HUES48 (cell line): ENCODE measurements around the gene TCN2.
A peak's percentile ranks its signal among the peaks of the same experiment; 100 is the strongest.

Source experiments
- H3K27ac ChIP-seq: one replicate; pipeline ENCODE4 v1.7.0; 2013; ENCODE audit warnings: low read depth, low read length, inconsistent platforms
- H3K27me3 ChIP-seq: 2 replicates; pipeline ENCODE4 v1.6.1; 2013; ENCODE audit warnings: mild to moderate bottlenecking, low read length; ENCODE audit not compliant: control insufficient read depth, insufficient read depth
- H3K36me3 ChIP-seq: 2 replicates; pipeline ENCODE4 v1.6.1; 2013; ENCODE audit warnings: low read length; ENCODE audit not compliant: control insufficient read depth, insufficient read depth
- H3K4me1 ChIP-seq: 2 replicates; pipeline ENCODE4 v1.6.1; 2013; ENCODE audit warnings: mild to moderate bottlenecking, low read length; ENCODE audit not compliant: control insufficient read depth, insufficient read depth
- H3K4me3 ChIP-seq: 2 replicates; pipeline ENCODE4 v1.5.1; 2013; ENCODE audit warnings: mild to moderate bottlenecking, low read depth, low read length
- H3K9ac ChIP-seq: 2 replicates; pipeline ENCODE4 v1.6.1; 2013; ENCODE audit warnings: mild to moderate bottlenecking, low read depth, low read length, moderate library complexity
- H3K9me3 ChIP-seq: 2 replicates; pipeline ENCODE4 v1.6.1; 2013; ENCODE audit warnings: low read length; ENCODE audit not compliant: control insufficient read depth, insufficient read depth

TCN2 gene

DNA sequence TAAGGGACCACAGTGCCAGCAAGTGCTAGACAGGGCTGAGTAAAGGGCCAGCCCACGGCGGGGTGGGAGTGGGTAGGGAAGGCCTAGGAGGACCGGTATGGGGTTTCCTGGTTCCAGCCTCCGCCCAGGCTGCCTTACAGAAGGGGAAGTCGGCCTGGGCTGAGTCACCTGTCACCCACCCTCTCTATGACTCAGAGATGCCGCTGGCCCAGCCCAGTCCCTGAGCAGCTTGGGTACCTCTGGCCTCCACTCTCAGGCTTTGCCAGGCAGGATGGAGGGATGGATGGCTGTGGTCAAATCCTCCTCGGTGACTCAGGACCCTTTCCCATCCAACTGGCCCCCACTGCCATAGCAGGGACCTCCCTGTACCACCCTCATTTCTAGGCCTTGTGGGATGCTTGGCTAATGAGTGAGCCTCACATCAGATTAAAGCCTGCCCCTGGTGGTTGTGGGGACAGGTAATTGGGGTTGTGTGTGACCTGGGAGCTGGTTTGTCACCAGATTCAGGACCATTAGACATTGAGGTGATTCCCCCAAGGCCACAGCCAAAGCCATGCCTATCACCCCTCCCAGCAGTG is 42.5 kb downstream of the TCN2 start:
- Histone ChIP-seq H3K27ac (no peak overlapping the region), H3K9ac (no peak overlapping the region), H3K4me1 (no peaks in the 10 kb centered on the region; the same call in 1 of the 2 replicates), H3K36me3 (no peaks in the 10 kb centered on the region), H3K4me3 (no peak overlapping the region), H3K27me3 (no peaks in the 10 kb centered on the region), H3K9me3 (no peaks in the 10 kb centered on the region)

DNA sequence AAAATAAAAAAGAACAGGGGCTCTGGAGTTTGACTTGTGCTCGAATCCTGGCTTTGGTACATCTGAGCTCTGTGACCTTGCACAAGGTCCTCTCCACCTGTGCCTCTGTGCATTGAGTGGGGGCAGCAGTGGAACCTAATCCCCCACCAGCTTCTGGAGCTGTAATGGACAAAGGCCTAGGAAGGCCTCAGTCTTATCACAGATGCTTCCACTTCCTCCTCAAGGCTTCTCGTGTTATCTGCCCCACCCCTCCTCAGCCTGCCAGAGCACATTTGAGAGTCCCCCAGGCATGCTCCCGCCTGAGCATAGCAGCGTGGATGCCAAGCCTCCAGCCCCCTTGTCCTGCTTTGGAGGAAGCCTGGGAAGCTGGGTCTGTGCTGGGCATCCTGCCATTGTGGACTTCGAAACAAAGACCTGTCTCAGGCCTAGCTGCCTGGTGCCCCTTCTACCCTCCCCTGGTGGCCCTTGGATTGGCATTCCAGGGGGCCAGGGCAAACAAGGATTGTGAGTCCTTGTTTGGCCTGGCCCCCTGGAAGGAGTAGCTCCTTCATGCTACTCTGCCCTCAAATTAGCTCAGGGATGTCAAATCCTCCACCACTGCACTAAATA is 43.6 kb downstream of the TCN2 start:
- Histone ChIP-seq H3K27me3 (no peaks in the 10 kb centered on the region), H3K4me1 (no peaks in the 10 kb centered on the region; the same call in 1 of the 2 replicates), H3K36me3 (no peaks in the 10 kb centered on the region), H3K9me3 (no peaks in the 10 kb centered on the region), H3K4me3 (no peak overlapping the region), H3K9ac (no peak overlapping the region), H3K27ac (no peak overlapping the region)

DNA sequence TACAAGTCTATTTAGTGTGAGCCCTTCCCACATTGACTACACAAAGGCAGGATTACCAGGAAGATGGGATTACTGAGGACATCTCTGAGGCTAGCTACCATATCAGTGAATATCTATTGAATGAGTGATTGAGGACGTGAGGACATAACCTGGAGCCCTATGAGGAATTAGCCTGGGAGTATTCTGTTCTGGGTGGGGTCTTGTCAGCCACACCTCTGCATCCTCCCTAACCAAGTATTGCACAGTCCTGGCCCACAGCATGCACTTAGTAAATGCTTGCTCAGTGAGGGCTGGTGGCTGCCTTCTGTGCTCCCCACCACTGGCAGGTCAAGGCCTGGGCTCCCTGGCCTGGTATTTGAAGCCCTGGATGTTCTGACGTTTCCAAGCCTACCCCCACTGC is 45.9 kb downstream of the TCN2 start:
- Histone ChIP-seq H3K36me3 (no peaks in the 10 kb centered on the region), H3K27me3 (no peaks in the 10 kb centered on the region), H3K4me1 (peaks cover 9% of the 10 kb centered on the region), H3K9me3 (no peaks in the 10 kb centered on the region), H3K9ac (no peak overlapping the region), H3K4me3 (no peak overlapping the region), H3K27ac (no peak overlapping the region)

DNA sequence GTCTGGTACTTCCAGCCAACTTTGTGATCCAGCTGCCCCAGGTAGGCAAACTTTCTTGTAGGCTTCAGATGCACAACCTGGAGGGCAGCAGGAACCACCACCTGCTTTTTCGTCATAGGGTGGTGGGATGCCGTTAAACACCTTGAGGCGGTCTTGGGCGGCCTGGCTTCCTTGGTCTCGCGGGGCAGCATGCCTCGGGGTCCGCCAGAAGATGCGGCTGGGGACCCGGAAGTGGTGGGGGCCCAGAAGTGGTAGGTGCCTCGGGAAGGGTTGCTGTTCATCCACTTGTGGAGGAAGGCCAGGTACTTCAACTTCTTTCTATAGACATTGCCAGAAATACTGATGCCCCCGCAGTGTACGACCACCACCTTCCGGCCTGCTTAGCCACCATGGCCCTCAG is 47.4 kb downstream of the TCN2 start:
- H3K9ac ChIP-seq = no peak overlapping the region
- no peak overlapping the region for H3K4me3 ChIP-seq
- no peaks in the 10 kb centered on the region for H3K9me3 ChIP-seq
- H3K27ac ChIP-seq = no peak overlapping the region
- peaks cover 9% of the 10 kb centered on the region for H3K4me1 ChIP-seq
- H3K36me3 ChIP-seq = no peaks in the 10 kb centered on the region
- no peaks in the 10 kb centered on the region for H3K27me3 ChIP-seq

DNA sequence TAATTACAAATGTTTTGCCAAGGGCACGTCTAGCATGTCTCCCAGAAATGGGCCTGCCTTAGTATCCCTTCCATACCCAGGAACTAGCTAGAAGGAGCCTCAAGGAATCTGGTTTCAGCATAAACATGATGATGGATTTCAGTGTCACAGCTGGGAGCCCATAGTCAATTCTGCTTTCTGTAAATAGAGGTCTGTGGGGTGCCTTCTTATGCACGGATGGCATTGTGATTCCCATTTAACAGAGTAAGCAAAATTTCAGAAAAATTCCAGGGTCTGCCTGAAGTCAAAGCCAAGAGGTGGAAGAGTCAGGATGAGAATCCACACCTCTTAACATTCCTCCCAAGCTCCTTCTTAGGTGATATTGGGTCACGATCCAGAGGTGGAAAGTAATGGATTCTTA is 48.6 kb downstream of the TCN2 start:
- Histone ChIP-seq H3K36me3 (no peaks in the 10 kb centered on the region), H3K4me3 (no peak overlapping the region)

DNA sequence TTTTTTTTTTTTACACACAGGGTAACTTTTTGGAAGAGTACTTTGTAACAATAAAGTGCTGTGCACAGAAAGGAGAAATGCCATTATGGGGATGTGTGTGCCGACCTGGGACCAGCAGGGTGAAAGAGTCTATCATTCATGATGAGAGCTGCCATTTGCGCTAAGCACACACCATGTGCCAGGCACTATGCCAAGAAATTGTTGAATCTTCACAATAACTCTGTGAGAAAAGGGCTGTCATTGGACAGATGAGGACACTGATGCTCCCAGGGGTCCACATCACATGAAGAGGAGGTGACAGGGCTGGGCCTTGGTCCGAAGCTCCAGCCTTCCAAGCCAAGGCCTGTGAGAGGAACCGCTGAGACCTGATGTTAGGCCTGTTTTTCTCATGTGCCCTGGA is 55.1 kb downstream of the TCN2 start:
- H3K9me3 ChIP-seq = no peaks in the 10 kb centered on the region
- no peak overlapping the region for H3K4me3 ChIP-seq
- H3K36me3 ChIP-seq = 0 out of 2 replicates have a peak, but pooled peaks cover 7% of the 10 kb centered on the region
- H3K9ac ChIP-seq = no peak overlapping the region
- no peaks in the 10 kb centered on the region; the same call in 1 of the 2 replicates for H3K27me3 ChIP-seq
- H3K27ac ChIP-seq = no peak overlapping the region
- peaks cover 6% of the 10 kb centered on the region for H3K4me1 ChIP-seq

More for the DNA sequence above, 48.6 kb downstream of the TCN2 start:
- Histone ChIP-seq H3K27ac (peak overlapping the region; percentile 74), H3K9ac (0 out of 2 replicates have a peak overlapping the region, but pooled peaks have one; percentile 10), H3K4me1 (peaks cover 9% of the 10 kb centered on the region), H3K9me3 (no peaks in the 10 kb centered on the region), H3K27me3 (no peaks in the 10 kb centered on the region)

DNA sequence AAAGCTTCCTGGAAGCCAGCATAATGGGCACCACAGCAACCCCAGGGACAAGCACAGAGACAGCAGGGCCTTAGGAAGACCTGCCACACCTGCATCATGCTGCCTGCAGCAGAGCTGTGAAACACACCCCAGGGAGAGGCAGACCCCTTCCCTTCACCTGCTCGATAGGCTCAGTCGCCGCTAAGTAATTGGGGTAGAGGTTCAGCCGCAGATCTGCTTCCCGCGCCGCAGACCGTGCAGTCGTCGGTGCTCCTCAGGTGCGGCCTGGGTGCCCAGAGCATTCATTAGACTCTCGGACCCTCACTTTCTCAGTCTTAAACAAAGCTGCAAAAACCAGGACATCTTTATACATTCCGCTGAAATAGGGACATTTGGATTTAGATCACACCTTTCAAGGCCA is 57.8 kb downstream of the TCN2 start:
- H3K4me1 ChIP-seq = peaks cover 6% of the 10 kb centered on the region
- H3K36me3 ChIP-seq = 0 out of 2 replicates have a peak, but pooled peaks cover 7% of the 10 kb centered on the region
- H3K9ac ChIP-seq = no peak overlapping the region; the same call in 1 of the 2 replicates
- H3K27ac ChIP-seq = no peak overlapping the region
- H3K27me3 ChIP-seq = peaks cover 13% of the 10 kb centered on the region
- H3K4me3 ChIP-seq = no peak overlapping the region
- H3K9me3 ChIP-seq = no peaks in the 10 kb centered on the region

DNA sequence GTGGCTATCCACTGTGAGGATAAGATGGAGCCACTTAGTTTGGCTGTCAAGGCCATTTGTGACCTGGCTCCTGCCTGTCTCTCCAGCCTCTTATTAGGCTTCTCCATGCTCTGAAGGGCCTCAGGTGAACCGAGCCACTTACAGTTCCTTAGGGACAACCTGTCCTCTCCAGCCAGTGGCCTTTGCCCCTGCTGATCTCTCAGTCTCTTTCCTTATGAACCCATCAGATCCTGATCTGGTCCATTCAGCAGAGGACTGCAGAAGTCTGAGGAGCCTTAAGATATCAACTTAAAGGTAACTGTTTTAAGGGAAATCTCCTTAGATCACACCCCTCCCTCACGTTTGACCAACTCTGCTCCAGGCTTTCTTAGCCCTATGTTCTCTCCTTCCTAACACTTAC is 58.3 kb downstream of the TCN2 start:
- Histone ChIP-seq H3K9ac (no peak overlapping the region), H3K36me3 (0 out of 2 replicates have a peak, but pooled peaks cover 7% of the 10 kb centered on the region), H3K9me3 (no peaks in the 10 kb centered on the region), H3K4me1 (peaks cover 6% of the 10 kb centered on the region), H3K27me3 (peaks cover 13% of the 10 kb centered on the region), H3K27ac (no peak overlapping the region), H3K4me3 (no peak overlapping the region)

DNA sequence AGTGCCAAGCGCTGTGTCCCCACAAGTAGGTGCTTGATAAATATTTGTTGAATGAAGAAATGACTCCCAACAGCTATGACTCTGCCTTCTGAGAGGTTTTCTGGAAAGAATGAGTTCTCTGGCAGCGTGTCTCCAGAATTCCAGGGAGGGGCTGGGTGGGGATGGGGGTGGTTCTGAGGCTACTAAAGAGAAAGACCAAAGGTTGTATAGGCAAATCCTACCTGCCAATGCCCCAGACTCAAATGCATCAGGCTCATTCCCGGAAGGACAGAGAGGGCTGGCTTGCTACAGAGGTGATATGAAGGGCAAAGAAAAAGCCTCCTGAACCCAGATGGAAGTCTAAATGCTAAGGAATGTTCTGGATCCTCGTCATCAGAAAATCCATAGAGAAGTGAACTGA is 58.8 kb downstream of the TCN2 start:
- H3K9me3 ChIP-seq = no peaks in the 10 kb centered on the region
- H3K9ac ChIP-seq = no peak overlapping the region
- no peak overlapping the region for H3K4me3 ChIP-seq
- peaks cover 13% of the 10 kb centered on the region for H3K27me3 ChIP-seq
- H3K36me3 ChIP-seq = 0 out of 2 replicates have a peak, but pooled peaks cover 7% of the 10 kb centered on the region
- peaks cover 6% of the 10 kb centered on the region for H3K4me1 ChIP-seq
- no peak overlapping the region for H3K27ac ChIP-seq

DNA sequence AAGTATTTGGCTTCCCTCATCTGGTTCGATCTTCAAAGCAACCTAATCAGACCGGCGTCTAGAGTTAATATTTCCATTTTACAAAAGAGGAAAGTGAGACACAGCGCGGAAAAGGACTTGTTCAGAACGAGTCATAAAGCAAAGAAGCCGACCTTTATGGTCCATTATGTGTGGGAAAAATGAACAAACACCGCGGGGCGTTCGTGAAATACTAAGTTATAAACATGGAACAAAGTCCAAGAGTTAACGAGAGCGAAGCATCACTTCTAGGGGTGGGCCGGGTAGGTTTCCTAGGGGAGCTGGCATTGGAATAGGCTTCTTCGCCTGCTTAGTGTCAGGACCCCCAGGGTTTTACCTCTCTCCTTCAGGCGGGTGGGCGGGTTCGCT is 60.1 kb downstream of the TCN2 start:
- Histone ChIP-seq H3K9me3 (no peaks in the 10 kb centered on the region), H3K4me3 (peak overlapping the region; percentile 71), H3K4me1 (peaks cover 6% of the 10 kb centered on the region), H3K36me3 (0 out of 2 replicates have a peak, but pooled peaks cover 6% of the 10 kb centered on the region), H3K27ac (peak overlapping the region; percentile 69), H3K9ac (no peak overlapping the region), H3K27me3 (peaks cover 13% of the 10 kb centered on the region)
